HepG2 (cell line): ENCODE measurements around the gene TMEM198. TPM values are rescaled to one million over a fixed set of nuclear protein-coding genes. Genes with fewer than 3 reads are reported as not detected.

Experiments used
- AFF4 ChIP-seq: sonication (generic); formaldehyde crosslinking; IDR thresholded peaks from 2 replicates; pipeline ENCODE4 v1.4.0; 2020; ENCODE audit warnings: missing genetic modification reagents
- CAMTA2 ChIP-seq: sonication (generic); formaldehyde crosslinking; IDR thresholded peaks from 2 replicates; pipeline ENCODE4 v1.4.0; 2020; ENCODE audit warnings: mild to moderate bottlenecking, missing genetic modification reagents, borderline replicate concordance
- HBP1 ChIP-seq: IDR thresholded peaks from 2 replicates; pipeline ENCODE4 v1.6.1; 2016; ENCODE audit warnings: low read depth, control low read depth
- MAX ChIP-seq: IDR thresholded peaks from 2 replicates; pipeline ENCODE4 v1.6.1; 2012; ENCODE audit warnings: inconsistent platforms
- PATZ1 ChIP-seq: sonication (generic); formaldehyde crosslinking; IDR thresholded peaks from 2 replicates; pipeline ENCODE4 v1.4.0; 2020; ENCODE audit warnings: missing genetic modification reagents
- RARG ChIP-seq: sonication (generic); formaldehyde crosslinking; IDR thresholded peaks from 2 replicates; pipeline ENCODE4 v1.4.0; 2020; ENCODE audit warnings: low read depth, mild to moderate bottlenecking, missing genetic modification reagents
- RBAK ChIP-seq: sonication (generic); formaldehyde crosslinking; IDR thresholded peaks from 2 replicates; pipeline ENCODE4 v1.5.1; 2020; ENCODE audit warnings: mild to moderate bottlenecking, missing genetic modification reagents
- SNAPC5 ChIP-seq: sonication (generic); formaldehyde crosslinking; IDR thresholded peaks from 2 replicates; pipeline ENCODE4 v1.8.1; 2023; ENCODE audit warnings: mild to moderate bottlenecking, missing genetic modification reagents, borderline replicate concordance
- TFDP1 ChIP-seq: IDR thresholded peaks from 2 replicates; pipeline ENCODE4 v1.6.1; 2016; ENCODE audit warnings: missing compliant biosample characterization, missing genetic modification reagents, borderline replicate concordance
- ZBTB39 ChIP-seq: sonication (generic); formaldehyde crosslinking; IDR thresholded peaks from 2 replicates; pipeline ENCODE4 v1.5.0; 2020; ENCODE audit warnings: missing genetic modification reagents
- ZBTB7B ChIP-seq: sonication (generic); formaldehyde crosslinking; IDR thresholded peaks from 2 replicates; pipeline ENCODE4 v1.4.0; 2020; ENCODE audit warnings: missing genetic modification reagents
- ZNF382 ChIP-seq: sonication (generic); formaldehyde crosslinking; IDR thresholded peaks from 2 replicates; pipeline ENCODE4 v1.5.0; 2020; ENCODE audit warnings: missing genetic modification reagents, mild to moderate bottlenecking, borderline replicate concordance
- ZNF704 ChIP-seq: sonication (generic); formaldehyde crosslinking; IDR thresholded peaks from 2 replicates; pipeline ENCODE4 v1.8.1; 2023; ENCODE audit warnings: mild to moderate bottlenecking, inconsistent platforms, moderate library complexity, missing genetic modification reagents, borderline replicate concordance
- ZNF737 ChIP-seq: sonication (generic); formaldehyde crosslinking; IDR thresholded peaks from 2 replicates; pipeline ENCODE4 v1.5.0; 2020; ENCODE audit warnings: missing genetic modification reagents, mild to moderate bottlenecking, borderline replicate concordance
- polyA plus RNA-seq, 8 experiments: library from polyadenylated mRNA; depleted of rRNA in 3 of 8; stranded (reverse) in 7 of 8; unstranded in 1 of 8; fragments of >200 nt; fragmentation: Illumina TruSeq in 4 of 8; extraction: Trizol in 4 of 8; gene quantifications; 2 replicates each; pipeline versions ENCODE4 v1.2.1 to v1.2.3, GENCODE V29; 2011 to 2016; ENCODE audit warnings: low read depth in 4 of 8, missing spikeins in 1 of 8, mixed read lengths in 1 of 8; ENCODE audit not compliant: insufficient read depth in 1 of 8
- total RNA-seq, 5 experiments: library from RNA; depleted of rRNA; stranded (reverse); fragments of >200 nt; fragmentation: Illumina TruSeq; extraction: Trizol; gene quantifications; 2 replicates each; pipeline ENCODE4 v1.2.3, GENCODE V29; 2016; ENCODE audit warnings: low read depth in 1 of 5

Gene TMEM198
- total and polyA plus RNA-seq, 2 of the 13 experiments (the other 11 are each of a cell fraction or from before 2014, with no cell fraction given): 17.3 to 23.5 TPM

GRCh38 chr2:219571311-219572236 lies 27.7 kb downstream of the TMEM198 start, which contains the start of gene OBSL1 (continued):
- TF ChIP-seq ZBTB39 (CRISPR knock-in tag) (no peak), RBAK (CRISPR knock-in tag) (no peak), ZNF737 (CRISPR knock-in tag) (0 out of 2 replicates have a peak, but pooled peaks have one; percentile 27), AFF4 (CRISPR knock-in tag) (no peak), SNAPC5 (0 out of 2 replicates have a peak, but pooled peaks have one; percentile 40), RARG (CRISPR knock-in tag) (0 out of 2 replicates have a peak, but pooled peaks have one; percentile 32), HBP1 (peak; percentile 22; the same call in 1 of the 2 replicates), PATZ1 (CRISPR knock-in tag) (peak; percentile 87), ZNF382 (CRISPR knock-in tag) (no peak), TFDP1 (CRISPR knock-in tag) (peak; percentile 79), MAX (peak; percentile 82), CAMTA2 (CRISPR knock-in tag) (no peak), ZBTB7B (CRISPR knock-in tag) (peak; percentile 77), ZNF704 (CRISPR knock-in tag) (peak; percentile 78; the same call in 1 of the 2 replicates)
